HEK293 (cell line): ENCODE measurements around the gene OTP.

Experiments used
- BCL6B ChIP-seq: fragments of 450-650 bp; formaldehyde crosslinking; IDR thresholded peaks from 2 replicates; pipeline ENCODE4 v1.5.1; 2017; ENCODE audit warnings: missing biosample characterization, missing genetic modification characterization
- GLIS2 ChIP-seq: fragments of 450-650 bp; formaldehyde crosslinking; IDR thresholded peaks from 2 replicates; pipeline ENCODE4 v1.5.1; 2016; ENCODE audit warnings: missing biosample characterization, missing genetic modification characterization
- KLF9 ChIP-seq: fragments of 450-650 bp; formaldehyde crosslinking; IDR thresholded peaks from 2 replicates; pipeline ENCODE4 v1.5.1; 2016; ENCODE audit warnings: missing biosample characterization, missing genetic modification characterization, low read depth
- PRDM1 ChIP-seq: fragments of 450-650 bp; formaldehyde crosslinking; IDR thresholded peaks from 2 replicates; pipeline ENCODE4; 2016; ENCODE audit warnings: missing biosample characterization, missing genetic modification characterization
- PRDM10 ChIP-seq: fragments of 450-650 bp; formaldehyde crosslinking; IDR thresholded peaks from 2 replicates; pipeline ENCODE4 v1.5.1; 2016; ENCODE audit warnings: missing biosample characterization, missing genetic modification characterization
- REPIN1 ChIP-seq: fragments of 450-650 bp; formaldehyde crosslinking; IDR thresholded peaks from 2 replicates; pipeline ENCODE4 v1.5.1; 2017; ENCODE audit warnings: missing biosample characterization, missing genetic modification characterization, low read depth
- SETDB1 ChIP-seq: IDR thresholded peaks from one replicate; pipeline ENCODE4 v1.6.1; 2017; ENCODE audit warnings: mild to moderate bottlenecking, low read length, moderate library complexity, mixed read lengths; ENCODE audit not compliant: insufficient read length
- ZBTB11 ChIP-seq: fragments of 450-650 bp; formaldehyde crosslinking; conservative IDR thresholded peaks from 2 replicates; pipeline ENCODE4 v1.5.1; 2016; ENCODE audit warnings: low read depth, missing biosample characterization, missing genetic modification characterization
- ZBTB44 ChIP-seq: fragments of 450-650 bp; IDR thresholded peaks from 2 replicates; pipeline ENCODE4 v1.5.1; 2018; ENCODE audit warnings: missing biosample characterization, mild to moderate bottlenecking, missing genetic modification characterization
- ZBTB8A ChIP-seq: fragments of 450-650 bp; formaldehyde crosslinking; IDR thresholded peaks from 2 replicates; pipeline ENCODE4 v1.5.1; 2016; ENCODE audit warnings: missing biosample characterization, missing genetic modification characterization
- ZFP37 ChIP-seq: fragments of 450-650 bp; formaldehyde crosslinking; IDR thresholded peaks from 2 replicates; pipeline ENCODE4 v1.5.1; 2016; ENCODE audit warnings: missing biosample characterization, missing genetic modification characterization
- ZNF10 ChIP-seq: fragments of 450-650 bp; formaldehyde crosslinking; IDR thresholded peaks from 2 replicates; pipeline ENCODE4 v1.5.1; 2017; ENCODE audit warnings: missing biosample characterization, missing genetic modification characterization
- ZNF112 ChIP-seq: fragments of 450-650 bp; formaldehyde crosslinking; IDR thresholded peaks from 2 replicates; pipeline ENCODE4 v1.5.0; 2017; ENCODE audit warnings: missing biosample characterization, missing genetic modification characterization
- ZNF133 ChIP-seq: fragments of 450-650 bp; formaldehyde crosslinking; IDR thresholded peaks from 2 replicates; pipeline ENCODE4 v1.5.1; 2016; ENCODE audit warnings: missing biosample characterization, missing genetic modification characterization
- ZNF335 ChIP-seq: fragments of 450-650 bp; formaldehyde crosslinking; conservative IDR thresholded peaks from 2 replicates; pipeline ENCODE4 v1.5.1; 2016; ENCODE audit warnings: missing biosample characterization, missing genetic modification characterization
- ZNF423 ChIP-seq: fragments of 450-650 bp; formaldehyde crosslinking; IDR thresholded peaks from 2 replicates; pipeline ENCODE4 v1.5.1; 2016; ENCODE audit warnings: missing biosample characterization, missing genetic modification characterization
- ZNF514 ChIP-seq: fragments of 450-650 bp; formaldehyde crosslinking; IDR thresholded peaks from 2 replicates; pipeline ENCODE4 v1.5.1; 2016; ENCODE audit warnings: missing biosample characterization, missing genetic modification characterization
- ZNF521 ChIP-seq: fragments of 450-650 bp; formaldehyde crosslinking; IDR thresholded peaks from 2 replicates; pipeline ENCODE4 v1.5.1; 2017; ENCODE audit warnings: missing biosample characterization, mild to moderate bottlenecking, missing genetic modification characterization
- ZNF560 ChIP-seq: fragments of 450-650 bp; formaldehyde crosslinking; IDR thresholded peaks from 2 replicates; pipeline ENCODE4 v1.5.1; 2017; ENCODE audit warnings: missing biosample characterization, missing genetic modification characterization, borderline replicate concordance
- ZNF580 ChIP-seq: fragments of 450-650 bp; formaldehyde crosslinking; IDR thresholded peaks from 2 replicates; pipeline ENCODE4 v1.5.1; 2016; ENCODE audit warnings: missing biosample characterization, missing genetic modification characterization
- ZNF660 ChIP-seq: fragments of 450-650 bp; IDR thresholded peaks from 2 replicates; pipeline ENCODE4 v1.5.1; 2018; ENCODE audit warnings: missing biosample characterization, mild to moderate bottlenecking, missing genetic modification characterization
- ZNF707 ChIP-seq: fragments of 450-650 bp; formaldehyde crosslinking; IDR thresholded peaks from 2 replicates; pipeline ENCODE4 v1.5.1; 2016; ENCODE audit warnings: missing biosample characterization, missing genetic modification characterization
- ZNF785 ChIP-seq: fragments of 450-650 bp; formaldehyde crosslinking; IDR thresholded peaks from 2 replicates; pipeline ENCODE4 v1.5.1; 2016; ENCODE audit warnings: missing biosample characterization, missing genetic modification characterization
- ZNF792 ChIP-seq: fragments of 450-650 bp; formaldehyde crosslinking; IDR thresholded peaks from 2 replicates; pipeline ENCODE4 v1.5.1; 2016; ENCODE audit warnings: missing biosample characterization, missing genetic modification characterization
- TF ChIP-seq, protein P1 (sequence below): fragments of 450-650 bp; formaldehyde crosslinking; IDR thresholded peaks from 2 replicates; pipeline ENCODE4 v1.5.1; 2016; ENCODE audit warnings: missing biosample characterization, missing genetic modification characterization, borderline replicate concordance

OTP gene

DNA sequence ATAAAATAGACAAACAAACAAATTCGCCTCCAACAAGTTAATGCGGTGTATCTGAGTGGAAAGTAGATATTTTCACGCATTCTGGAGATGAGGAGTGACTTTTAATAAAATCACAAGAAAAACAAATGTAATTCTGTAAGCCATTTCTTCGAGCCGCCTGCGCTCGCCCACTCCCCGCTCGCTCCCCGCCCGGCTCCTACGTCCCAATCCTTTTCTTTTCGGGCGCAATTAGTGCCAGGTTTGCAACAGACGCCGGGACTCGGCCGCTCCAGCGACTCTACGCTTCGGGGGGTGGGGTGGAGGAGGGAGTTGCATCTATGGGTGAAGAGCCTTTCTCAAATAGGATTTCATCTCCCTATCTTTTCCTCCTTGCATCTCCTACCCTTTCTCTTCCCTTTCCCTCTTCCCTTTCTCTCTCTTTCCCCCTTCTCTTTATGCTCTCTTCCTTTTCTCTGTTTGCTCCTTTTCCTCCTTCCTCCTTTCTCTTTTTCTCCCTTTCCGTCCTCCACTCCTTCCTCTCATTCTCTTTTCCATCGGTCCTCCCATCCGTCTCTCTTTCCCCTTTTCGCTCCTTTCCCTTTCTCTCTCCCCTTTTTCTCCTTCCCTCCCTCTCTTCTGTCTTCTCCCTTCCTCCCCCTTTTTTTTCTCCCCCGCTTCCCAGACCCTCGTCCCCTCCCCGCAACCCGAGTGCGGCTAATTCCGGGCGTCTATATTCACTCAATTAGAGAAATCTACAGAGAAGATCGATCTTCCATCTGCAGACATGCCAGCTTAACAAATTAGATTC lies 6.1 kb upstream of the OTP start (continued):
- TF ChIP-seq ZBTB11 (peak; percentile 36), ZNF521 (tag by site-specific recombination) (no peak), PRDM1 (peak; percentile 100), ZNF514 (tag by site-specific recombination) (0 out of 2 replicates have a peak, but pooled peaks have one; percentile 62), ZNF335 (tag by site-specific recombination) (peak; percentile 90), ZNF660 (tag by site-specific recombination) (no peak), SETDB1 (no peak), REPIN1 (no peak), ZNF112 (tag by site-specific recombination) (0 out of 2 replicates have a peak, but pooled peaks have one; percentile 25), ZBTB44 (tag by site-specific recombination) (peak; percentile 36; the same call in 1 of the 2 replicates), ZNF560 (no peak), KLF9 (tag by site-specific recombination) (peak; percentile 49), BCL6B (tag by site-specific recombination) (no peak), ZNF133 (tag by site-specific recombination) (no peak), ZNF792 (tag by site-specific recombination) (no peak), ZNF423 (tag by site-specific recombination) (0 out of 2 replicates have a peak, but pooled peaks have one; percentile 38), PRDM10 (peak; percentile 90), ZBTB8A (peak; percentile 61), ZNF785 (no peak), ZFP37 (tag by site-specific recombination) (peak; percentile 85), GLIS2 (0 out of 2 replicates have a peak, but pooled peaks have one; percentile 24), ZNF10 (tag by site-specific recombination) (no peak), ZNF580 (tag by site-specific recombination) (peak; percentile 86; the same call in 1 of the 2 replicates), ZNF707 (tag by site-specific recombination) (0 out of 2 replicates have a peak, but pooled peaks have one; percentile 18)
- TF ChIP-seq, protein P1, sequence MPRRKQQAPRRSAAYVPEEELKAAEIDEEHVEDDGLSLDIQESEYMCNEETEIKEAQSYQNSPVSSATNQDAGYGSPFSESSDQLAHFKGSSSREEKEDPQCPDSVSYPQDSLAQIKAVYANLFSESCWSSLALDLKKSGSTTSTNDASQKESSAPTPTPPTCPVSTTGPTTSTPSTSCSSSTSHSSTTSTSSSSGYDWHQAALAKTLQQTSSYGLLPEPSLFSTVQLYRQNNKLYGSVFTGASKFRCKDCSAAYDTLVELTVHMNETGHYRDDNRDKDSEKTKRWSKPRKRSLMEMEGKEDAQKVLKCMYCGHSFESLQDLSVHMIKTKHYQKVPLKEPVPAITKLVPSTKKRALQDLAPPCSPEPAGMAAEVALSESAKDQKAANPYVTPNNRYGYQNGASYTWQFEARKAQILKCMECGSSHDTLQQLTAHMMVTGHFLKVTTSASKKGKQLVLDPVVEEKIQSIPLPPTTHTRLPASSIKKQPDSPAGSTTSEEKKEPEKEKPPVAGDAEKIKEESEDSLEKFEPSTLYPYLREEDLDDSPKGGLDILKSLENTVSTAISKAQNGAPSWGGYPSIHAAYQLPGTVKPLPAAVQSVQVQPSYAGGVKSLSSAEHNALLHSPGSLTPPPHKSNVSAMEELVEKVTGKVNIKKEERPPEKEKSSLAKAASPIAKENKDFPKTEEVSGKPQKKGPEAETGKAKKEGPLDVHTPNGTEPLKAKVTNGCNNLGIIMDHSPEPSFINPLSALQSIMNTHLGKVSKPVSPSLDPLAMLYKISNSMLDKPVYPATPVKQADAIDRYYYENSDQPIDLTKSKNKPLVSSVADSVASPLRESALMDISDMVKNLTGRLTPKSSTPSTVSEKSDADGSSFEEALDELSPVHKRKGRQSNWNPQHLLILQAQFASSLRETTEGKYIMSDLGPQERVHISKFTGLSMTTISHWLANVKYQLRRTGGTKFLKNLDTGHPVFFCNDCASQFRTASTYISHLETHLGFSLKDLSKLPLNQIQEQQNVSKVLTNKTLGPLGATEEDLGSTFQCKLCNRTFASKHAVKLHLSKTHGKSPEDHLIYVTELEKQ (tag by site-specific recombination) = 0 out of 2 replicates have a peak, but pooled peaks have one; percentile 26
